NCI-H146 treated with DMSO at 0.1 percent for 48 hours (cell line): ENCODE data around the gene ROR2.

Experiments
- DNase-seq: peaks from one replicate; lab custom pipeline; 2025; ENCODE audit not compliant: unreplicated experiment; lab: John Stamatoyannopoulos, UW

ROR2 gene

DNA sequence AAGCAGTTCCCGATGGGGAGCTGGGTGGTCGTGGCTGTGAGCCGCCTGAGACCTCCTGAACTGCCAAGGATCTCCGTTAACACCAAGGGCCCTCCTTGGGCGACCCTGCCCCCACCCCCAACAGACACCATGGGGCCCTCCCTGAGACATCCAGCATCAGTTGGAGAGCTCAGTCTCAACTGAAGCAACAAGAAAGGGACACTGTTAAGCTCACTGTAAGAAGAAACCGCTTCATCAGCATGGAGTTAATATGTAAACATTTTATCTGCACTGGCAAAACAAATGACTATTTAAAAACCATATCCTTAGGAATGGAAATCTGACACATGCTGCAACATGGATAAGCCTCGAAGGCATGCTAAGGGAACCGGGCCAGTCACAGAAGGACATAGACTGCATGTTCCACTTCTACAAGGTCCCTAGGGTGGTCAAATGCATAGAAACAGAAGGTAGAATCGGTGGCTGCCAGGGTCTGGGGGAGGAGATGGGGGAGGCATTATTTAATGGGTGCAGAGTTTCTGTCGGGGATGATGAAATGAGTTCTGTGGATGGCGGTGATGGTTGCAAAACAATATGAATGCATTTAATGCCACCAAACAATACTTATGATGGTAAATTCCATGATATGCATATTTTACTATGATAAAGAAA, 47.4 kb downstream of the ROR2 start:
- DNase-seq = no peak

DNA sequence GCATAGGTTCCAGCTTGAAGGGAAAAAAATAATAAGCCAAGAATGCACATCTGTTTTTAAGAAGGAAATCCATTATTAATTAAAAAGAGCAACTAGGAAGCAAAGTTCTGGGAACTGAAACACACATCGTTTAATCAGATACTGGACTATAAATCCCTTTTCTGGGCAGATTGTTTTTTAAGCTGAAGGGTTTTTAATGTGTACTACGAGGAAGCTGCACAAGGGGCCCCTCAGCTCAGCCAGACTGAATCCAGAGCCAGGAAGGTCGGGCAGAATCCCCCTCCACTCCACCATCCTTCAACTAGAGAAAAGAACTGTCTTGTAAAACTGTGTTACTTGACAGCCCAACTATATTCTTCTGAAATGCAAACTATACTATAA, 49.2 kb downstream of the ROR2 start:
- DNase-seq = no peak

DNA sequence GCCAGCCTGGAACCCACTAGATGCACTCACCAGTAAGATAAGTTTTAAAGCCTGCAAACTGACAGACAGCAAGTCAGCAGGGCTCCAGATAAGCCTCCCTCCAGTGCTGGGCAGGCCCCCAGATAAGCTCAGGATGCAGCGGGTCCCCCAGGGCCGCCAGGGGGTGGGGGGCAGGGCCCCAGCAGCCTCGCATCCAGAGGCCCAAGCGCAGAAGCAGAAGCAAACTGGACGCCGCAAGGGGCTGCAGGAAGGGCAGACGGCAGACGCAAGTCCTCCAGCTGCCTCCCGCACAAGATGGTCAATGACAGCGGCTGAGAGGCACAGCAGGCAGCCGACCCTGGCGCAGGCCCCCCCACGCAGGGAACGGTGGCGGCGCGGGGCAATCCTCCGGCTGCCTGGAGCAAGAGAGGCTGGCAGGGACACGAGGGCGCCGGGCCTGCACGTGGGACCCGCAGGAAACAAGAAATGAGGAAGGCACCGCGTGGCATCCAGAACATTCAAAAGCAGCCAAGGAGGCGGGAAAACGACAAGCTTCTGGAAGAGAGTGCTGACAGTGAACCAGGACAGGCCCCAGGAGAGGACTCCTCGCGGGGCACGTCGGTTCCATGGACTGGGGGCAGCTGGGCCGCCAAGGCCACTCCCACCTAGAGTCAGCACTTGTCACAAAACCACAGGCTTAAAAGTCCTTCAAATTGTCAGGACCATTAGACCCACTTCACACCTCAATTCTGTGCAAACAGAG, 49.8 kb downstream of the ROR2 start:
- DNase-seq = no peak

DNA sequence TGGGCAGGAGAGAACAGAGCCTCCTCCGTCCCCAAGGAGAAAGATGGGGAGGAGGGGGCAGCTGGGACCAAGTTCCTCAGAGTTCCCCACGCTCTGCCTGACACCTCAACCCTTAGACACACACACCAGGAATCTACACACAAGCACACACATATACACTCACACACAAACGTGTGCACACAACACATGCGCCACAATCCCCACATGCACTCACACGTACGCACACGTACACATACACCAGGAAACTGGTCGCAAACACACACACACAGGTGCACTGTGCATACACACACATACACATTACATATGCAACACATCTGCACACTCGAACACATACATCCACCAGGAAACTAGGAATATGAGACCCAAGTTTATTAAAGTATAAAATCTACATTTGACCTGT, 50.4 kb downstream of the ROR2 start:
- no peak for DNase-seq

DNA sequence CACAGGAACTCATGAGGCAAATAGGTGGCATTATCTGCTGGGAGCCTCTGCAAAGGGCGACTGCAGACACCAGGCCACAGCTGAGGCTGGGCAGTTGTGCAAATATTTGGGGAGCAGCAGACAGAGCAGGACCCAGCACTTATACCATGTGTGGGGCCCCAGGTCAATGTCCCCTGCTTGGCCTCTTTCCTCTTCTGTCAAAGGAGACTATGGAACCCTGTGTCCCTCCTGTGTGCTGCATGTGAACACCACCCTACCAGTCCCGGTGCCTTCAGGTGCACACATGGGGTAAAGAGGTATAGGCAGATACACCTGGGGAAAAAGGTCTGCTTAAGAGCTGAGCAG, 50.8 kb downstream of the ROR2 start:
- no peak for DNase-seq

DNA sequence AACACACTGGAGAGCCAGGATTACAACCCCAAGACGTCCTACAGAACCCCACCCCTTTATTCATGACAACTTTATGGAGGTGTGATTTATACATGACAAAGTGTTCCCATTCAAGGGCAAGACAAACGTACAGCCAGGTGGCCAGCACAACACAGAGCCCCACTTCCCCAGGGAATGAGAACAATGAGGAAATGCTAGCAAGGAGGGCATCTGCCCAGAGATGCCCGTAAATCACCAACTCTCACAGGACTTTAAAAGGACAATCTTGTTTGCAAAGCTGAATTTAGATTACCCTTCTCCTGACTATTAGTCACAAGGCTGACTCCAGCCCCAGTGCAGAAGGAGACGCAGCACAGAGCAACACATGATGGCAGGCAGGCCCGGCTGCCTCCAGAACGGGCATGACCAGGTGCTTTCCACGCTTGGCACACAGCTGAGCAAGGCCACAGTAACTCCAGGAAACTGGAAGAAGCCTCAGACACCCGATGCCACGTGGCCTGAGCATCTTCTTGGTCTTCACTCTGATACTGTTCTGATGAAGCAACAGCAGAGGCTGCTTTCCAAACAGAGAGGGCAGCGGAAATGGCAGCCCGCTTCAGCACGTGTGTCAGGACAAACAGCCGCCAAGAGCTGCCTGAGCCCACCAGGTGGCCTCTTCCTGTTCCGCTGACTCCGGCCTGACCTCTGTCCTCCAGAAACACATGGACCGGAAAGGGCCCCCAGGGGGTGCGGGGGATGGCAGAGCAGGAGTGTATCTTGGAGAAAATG, 51.4 kb downstream of the ROR2 start:
- no peak for DNase-seq

DNA sequence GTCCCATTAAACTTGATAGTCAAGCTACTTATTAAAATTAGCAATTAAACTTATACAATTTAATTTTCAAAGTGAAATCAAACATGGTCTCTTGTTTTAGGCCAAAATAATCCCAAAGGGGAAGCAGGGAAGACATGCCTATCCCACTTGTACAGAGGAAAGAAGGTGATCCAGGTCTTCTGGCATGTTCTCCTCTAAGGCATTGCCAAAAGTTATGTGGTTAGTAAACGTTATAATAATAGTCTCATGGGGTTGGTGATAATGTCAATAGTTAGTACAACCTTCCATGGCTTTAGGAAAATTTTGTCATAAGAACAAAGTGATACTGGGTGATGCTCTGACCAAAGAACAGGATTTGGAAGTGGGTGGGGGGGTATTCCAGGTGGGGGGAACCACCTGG, 52.8 kb downstream of the ROR2 start:
- no peak for DNase-seq

DNA sequence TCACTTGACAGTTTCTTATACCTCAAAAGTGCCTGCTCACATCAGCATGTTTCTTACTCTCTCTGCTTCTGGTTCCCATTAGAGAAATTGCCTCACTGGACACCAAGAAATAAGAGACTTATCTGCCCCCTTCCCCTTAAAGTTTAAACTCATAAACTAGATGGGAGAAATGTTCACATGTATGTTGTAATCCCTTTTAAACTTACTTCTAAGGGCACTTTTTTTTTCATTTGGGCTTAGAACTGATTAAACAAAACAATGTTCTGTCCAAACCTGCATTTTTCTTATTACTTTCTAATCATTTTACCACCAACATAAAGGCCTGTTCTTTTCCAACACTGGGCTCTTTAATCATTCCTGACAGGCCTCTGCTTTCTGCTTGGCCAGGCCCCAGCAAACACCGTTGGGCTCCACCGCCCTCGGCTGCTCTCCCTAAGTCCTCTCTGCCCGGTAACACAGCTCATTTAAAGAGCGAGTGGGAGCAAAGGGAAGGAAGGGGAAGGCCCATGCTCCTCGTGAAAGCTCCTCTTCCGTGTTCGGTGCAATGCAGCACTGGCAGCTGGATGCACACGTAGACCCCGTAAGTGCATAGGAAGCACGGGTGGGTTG, 53.4 kb downstream of the ROR2 start:
- DNase-seq = no peak

DNA sequence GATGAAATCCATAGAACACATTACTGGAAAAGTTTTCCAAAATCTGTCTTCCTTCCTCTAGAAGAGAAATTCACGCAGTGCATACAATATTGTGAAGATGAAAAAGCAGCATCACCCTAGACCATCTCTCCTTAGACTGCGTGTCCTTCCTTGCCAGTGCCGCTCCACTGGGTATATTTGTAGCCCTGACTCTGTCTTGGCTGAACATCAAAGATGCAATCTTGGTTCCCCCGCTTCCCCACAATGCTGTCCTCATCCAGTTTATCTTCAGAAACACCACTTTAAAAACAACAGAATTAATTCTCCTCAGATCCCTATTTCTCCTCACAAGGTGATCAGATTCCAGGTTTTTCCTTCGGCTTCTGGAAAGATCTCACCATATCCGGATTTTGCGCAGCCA, 53.9 kb downstream of the ROR2 start:
- DNase-seq = no peak

DNA sequence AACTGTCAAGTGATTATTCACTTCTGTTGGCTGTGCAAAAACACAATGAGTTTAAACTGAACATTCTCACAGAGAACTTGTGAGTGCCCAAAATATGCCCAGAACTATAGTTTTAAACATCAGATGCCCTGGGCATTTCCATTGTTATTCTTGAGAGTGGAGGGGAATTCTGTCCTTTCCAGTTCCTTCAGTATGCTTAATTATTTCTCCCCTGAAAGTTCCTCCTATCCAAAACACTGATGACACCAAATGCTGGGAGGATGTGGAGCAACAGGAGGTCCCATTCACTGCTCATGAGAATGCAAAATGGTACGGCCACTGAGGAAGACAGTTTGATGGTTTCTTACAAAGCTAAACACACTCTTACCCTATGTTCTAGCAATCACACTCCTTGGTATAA, 55.5 kb downstream of the ROR2 start:
- no peak for DNase-seq

DNA sequence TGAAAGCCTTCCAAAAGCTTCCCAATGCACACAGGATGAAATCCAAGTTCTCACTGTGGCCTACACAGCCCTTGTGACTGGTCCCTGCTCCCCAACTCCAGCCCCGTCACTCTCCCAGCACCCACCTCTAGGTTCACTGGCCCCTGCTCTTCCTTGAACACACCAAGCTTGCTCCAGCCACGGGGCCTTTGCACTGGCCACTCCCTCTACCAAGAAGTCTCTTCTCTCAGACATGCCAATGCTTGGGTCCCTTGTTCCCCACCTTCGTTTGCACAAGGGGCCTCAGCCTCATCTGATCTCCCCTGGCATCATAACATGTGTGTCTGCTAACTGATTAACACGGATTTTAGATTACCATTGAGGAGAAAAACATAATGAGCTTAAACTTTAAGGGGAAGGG, 56.0 kb downstream of the ROR2 start:
- DNase-seq = no peak

DNA sequence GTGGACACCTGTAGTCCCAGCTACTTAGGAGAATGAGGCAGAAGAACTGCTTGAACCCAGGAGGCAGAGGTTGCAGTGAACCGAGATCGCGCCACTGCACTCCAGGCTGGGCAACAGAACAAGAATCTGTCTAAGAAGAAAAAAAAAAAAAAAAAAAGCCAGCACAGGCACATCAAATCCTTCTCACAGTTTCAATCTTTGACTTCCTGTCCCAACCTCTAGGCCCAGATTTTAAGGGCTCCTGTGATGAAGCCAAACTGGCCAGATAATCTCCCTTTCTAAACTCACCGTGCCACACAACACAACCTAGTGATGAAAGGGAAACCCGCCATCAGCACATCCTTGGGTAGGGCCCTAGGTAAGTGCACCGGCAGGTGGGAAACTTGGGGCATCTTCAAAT, 58.1 kb downstream of the ROR2 start:
- no peak for DNase-seq

DNA sequence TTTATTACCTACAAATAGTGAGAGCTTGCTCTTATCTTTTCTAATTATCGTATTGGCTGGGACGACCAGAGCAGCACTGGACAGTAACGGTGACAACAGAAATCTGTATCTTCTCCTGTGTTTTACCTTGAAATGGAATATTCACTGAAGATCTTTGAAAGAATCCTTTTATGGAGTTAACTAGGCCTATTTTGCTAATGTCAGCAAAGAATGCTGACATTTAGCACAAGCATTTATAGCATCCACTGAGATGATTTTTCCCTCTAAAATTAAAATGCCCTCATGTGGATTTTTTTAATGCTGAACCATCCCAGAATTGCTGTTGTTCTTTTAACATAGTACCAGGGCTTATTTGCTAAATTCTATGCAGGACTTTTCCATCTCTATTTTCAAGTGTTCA, 59.4 kb downstream of the ROR2 start:
- DNase-seq = no peak

DNA sequence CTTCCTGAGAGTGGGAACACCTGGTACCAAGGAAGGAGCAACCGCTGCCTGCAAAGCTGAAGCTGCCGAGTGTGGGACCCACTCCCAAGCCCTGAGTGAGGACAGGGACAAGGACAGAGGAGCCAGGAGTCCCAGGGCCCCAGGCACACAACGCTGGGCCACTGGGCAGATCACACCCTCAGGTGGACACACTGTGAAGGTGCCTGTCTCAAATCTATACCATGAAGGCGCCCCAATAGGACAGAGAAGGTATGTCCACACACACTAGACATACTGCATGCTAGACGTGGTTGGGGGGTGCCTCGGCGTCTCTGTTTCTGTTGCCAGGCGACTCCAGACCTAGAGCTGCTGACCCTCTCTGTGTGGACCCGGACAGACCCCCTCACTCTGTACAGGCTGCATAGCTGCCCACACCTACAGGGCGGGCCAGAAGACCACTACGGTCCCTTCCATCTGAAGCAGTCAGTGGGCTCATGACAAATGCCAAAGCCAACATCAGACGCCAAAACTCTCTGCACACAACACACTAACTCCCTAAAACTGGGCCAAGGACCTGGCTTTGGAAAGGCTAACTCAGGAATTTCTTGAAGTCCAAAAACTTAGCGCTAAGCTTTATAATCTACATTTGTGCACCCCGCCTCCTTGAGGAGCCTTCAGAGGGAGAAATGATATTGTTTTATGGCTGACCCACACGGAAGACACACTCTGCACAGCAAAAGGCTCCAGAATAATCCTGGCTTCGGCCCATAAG, 60.7 kb downstream of the ROR2 start:
- no peak for DNase-seq

DNA sequence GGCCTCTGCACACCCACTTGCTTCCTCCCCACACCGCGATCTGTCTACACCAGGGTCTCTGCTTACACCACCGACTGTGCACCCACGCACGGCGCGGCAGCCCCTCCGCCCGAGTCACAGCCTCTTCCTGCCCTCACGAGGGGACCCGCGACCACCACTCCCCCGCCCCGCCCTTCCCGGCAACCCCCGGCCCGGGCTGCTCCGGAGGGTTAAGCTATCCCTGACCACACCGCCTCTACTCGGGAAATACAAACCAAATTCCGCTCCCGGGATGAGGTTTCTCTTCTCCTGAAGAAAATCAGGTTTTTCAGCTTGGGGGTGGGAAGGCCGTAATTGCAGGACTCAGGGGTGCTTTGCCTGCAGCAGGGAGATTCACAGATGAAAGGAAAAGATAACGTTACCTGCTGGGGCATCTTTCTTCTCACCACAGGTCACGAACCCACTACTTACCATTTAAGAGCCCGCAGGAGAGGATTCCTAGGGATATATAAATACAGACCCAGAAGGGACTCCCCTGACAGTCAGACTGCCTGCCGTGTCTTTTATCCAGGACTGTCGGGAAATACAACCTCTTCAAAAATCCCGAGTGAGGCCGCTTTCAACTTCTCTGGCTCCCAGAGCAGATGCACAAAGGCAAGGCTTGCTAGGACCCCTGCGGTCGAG, 63.5 kb downstream of the ROR2 start:
- DNase-seq = no peak

DNA sequence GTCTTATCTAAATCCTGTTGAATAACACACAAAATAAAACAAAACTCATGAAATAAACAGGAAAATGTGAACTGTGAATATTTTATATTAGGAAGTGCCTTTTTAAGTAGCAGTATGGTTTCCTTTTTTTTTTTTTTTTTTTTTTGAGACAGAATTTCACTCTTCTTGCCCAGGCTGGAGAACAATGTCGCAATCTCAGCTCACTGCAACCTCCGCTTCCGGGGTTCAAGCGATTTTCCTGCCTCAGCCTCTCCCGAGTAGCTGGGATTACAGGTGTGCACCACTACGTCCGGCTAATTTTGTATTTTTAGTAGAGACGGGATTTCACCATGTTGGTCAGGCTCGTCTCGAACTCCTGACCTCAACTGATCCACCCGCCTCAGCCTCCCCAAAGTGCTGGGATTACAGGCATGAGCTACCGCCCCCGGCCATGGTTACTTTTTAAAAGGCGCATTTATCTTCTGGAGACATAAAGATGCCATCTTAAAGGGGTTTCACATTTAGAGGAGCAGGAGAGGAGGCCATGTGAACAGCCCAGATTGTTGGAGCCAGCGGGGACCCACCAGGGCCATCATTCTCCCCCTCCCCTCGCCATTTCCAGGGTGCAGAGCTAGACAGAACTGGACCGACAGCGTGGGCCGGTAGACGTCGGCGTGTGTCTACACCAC, 64.1 kb downstream of the ROR2 start:
- no peak for DNase-seq

DNA sequence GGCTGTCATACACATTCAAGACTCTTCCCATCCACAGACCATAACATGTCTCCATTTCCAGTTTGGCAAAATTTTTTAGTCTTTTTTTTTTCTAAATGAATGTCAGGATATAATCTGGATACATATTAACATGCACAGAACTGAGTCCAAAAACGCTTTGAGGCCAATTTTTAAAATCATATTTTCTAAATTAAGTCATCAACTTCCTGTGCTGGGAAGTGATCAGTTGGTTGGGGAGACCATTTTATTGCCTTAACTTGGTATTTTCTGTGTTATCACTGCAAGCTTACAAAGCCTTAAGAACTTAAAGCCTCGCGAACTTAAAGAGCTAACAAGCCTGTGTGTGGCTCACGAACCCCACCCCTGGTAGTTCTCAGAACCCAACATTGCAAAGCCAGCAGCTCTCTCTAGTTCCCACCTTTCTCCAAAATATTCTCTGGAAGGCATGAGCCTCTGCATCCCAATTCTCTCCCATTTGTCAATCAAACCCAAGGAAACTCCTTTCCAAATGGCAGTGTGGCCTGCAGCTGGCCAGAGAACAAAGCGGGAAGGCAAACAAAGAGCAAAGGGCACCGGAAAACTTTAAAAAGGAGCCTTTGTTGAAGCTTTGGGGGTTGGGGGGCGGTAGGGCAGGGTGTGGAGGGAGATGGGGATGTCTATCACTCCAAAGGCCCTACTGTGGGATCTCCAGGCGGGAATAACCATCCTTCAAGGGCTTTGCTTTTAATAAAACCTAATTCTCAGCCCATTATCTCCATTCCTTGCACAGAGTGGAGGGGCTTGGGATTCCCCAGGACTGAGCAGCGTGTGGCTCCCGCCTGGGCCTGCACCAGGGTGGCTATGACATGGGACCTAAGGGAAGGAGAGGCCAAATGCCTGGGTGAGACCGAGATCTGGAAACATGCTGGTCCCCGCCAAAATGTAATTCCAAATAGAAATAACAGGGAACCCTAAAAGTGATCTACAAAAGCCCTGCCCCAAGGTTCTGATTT, 65.0 kb downstream of the ROR2 start:
- no peak for DNase-seq

DNA sequence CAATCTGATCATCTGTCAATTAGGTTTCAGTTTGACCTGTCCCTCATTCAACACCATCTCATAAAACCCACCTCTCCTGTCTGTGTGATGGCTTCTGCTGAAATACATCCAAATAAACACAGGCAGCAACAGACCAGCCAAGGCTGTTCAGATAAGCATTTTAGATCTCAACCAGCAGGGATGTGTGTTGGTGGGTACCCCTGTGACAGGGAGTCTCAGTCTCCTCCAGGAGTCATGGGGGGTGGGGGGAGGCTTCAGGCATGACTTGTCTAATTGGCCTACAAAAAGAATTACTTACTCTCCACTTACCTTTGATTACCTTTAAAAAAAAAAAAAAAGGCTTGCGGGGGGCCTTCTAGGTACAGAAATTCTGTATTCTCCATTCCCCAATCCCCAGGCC, 65.9 kb downstream of the ROR2 start:
- DNase-seq = no peak

DNA sequence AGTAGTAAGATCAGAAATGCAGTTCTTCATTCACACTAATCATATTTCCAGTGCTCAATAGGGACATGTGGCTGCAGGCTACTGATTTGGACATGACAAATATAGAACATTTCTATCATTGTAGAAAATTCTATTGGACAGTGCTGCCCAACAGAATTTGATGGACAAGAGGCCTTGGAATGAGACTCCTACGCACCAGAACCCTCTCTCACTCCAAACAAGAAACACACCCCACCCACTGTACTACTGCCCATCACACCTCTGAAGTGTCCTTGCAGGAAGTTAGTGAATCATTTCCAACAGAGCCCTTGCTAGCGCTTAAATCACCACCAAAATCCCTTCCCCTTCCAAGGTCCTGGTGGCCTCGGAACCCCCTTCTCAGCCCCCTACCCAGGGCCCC, 66.5 kb downstream of the ROR2 start:
- DNase-seq = no peak
